NCI-H2107 (cell line): Measurements from ENCODE around the gene ANKRD44.

Experiments
- DNase-seq: peaks from one replicate; lab custom pipeline; 2025; lab: John Stamatoyannopoulos, UW

Gene ANKRD44

DNA sequence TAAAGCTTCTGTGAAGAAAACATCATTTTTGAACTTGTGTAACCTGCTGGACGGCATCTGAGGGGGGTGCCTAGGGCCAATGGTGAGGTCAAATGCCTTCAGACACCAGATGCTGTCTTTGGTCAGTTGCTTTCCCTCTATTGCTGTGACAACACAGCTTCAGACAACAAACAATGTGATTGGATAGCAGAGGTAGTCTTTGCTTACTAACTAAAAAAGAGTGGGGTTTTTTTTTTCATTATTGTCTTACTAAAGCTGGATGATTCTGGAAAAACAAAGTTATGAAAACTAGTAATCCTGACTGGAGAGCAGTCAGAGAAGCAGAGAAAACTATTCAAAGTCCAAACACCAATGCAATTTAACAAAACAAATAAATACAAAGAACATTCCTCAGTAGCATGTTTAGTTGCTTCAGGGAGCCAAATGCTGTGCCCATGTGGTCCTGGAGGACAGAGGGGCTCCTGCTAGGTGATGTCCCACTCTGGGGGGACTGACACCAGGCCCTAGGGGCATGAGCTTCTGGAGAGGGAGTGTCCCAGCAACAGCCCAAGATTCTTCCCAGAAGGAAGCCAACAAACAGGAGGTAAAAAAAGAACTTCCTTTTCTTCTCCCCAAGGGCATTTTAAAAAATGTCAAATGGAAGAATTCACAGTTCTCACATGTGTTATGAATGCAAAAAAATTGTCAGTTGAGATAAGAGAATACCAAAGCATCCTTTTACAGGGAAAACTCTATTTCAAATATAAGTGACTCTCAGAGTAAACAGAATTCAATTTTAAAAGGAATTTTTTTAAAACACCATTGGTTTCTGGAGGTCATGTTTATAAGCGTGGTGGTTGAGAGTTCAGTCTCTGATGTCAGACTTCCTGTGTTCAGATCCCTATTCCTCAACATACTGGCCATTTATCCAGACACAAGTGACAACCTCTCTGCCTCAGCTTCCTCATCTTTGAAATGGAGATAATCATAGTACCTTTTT lies 203.0 kb downstream of the ANKRD44 start:
- no peak for DNase-seq

GRCh38 chr2:197103363-197103762 lies 207.2 kb downstream of the ANKRD44 start:
- DNase-seq = no peak

DNA sequence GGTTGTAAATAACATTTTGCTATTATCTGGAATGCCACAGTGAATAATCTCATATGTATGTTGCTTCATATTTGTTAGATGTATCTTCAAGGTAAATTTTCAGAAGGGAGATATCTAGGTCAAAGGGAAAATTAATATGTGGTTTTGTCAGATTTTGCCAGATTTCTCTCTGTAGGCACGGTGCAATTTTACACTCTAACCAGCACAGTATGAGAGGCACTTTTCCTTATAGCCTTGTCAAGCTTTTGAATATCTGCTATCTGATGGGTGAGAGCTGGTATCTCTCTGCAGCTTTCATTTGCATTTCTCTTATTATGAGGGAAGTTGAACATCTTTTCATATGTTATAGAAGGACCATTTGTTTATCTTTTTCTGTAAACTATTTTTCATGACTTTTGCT lies 208.3 kb downstream of the ANKRD44 start:
- DNase-seq = no peak

GRCh38 chr2:197101519-197101918 lies 209.1 kb downstream of the ANKRD44 start:
- DNase-seq = no peak

- DNase-seq = no peak
Observed at GRCh38 chr2:197097578-197098366, 212.8 kb downstream of the ANKRD44 start.

GRCh38 chr2:197096649-197097048 lies 213.9 kb downstream of the ANKRD44 start:
- DNase-seq = no peak

DNA sequence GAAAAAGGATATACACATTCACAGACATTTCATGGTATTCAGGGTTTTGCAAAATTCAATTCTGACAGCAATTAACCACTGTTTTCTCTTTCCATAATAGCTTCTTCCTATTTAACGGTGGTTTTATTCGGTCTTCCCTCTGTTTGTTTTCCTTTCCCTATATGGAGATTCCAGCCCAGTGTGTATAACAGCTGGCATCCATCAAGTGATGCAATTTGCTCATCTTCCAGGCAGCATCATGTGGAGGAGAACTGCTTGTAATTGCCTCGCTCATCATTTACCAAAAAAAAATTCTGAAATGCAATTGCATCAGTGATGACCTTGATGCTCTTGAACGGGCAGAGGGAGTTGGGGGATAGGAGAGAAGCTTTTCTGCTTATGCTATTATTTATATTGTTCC lies 218.1 kb downstream of the ANKRD44 start:
- DNase-seq = no peak

GRCh38 chr2:197090742-197091367 lies 219.7 kb downstream of the ANKRD44 start:
- DNase-seq = no peak

- DNase-seq = no peak
Observed at GRCh38 chr2:197089655-197090054, 220.9 kb downstream of the ANKRD44 start.

DNA sequence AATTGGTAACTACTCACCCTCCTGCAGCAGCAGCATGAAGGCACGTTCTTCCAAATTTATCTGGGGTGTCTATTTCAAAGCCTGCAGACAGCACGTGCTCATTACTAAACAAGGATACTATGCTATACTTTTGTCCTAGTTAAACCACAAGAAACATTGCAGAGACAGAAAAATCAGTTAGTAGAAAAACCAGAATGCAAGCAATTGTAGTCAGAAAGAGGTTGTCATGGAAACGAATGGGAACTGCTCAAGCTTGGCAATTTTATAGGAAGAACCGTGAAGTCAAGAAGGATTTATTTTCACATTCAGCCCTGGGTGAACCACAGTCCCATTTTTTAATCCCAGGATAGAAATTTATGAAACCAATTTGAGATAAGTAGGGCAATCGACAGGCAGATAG lies 221.9 kb downstream of the ANKRD44 start:
- no peak for DNase-seq

DNA sequence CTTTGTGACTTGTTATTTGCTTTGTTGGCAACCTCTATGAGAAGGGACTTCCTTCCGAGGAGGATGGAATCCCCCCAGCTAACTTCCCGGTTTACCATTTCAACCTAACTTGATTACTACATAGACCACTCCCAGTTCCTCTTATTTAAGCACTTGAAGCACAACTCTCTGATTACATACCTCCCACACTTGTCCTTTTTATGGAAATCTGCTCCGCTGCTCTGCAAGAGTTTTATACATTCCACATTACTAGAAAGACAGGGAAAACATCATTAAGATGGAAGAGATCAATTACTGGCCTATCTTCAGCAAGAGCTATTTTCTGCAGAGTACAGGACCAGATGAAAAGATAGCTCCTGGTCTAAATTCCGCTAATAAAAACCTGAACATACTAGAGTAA lies 224.1 kb downstream of the ANKRD44 start:
- DNase-seq = no peak

GRCh38 chr2:197085665-197086064 lies 224.9 kb downstream of the ANKRD44 start:
- no peak for DNase-seq

DNA sequence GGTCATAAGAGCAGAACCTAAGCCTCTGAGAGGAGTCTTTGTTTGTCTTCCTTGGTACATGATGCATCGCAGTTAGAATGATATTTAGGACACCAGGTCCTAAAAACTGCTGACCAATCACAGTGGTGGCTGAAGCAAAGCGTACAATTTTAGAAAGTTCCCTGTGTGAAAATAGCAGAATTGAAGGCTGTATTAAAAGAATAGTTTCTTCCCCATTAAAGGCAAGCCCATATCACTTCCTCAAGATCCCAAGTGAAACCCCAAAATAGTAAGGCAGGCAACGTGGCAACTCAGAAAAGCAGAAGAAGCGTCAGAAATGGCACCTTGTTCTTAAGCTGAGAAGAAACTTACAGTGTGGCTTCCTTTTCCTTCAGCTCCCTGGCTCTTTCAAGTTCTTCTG lies 229.3 kb downstream of the ANKRD44 start:
- DNase-seq = no peak

DNA sequence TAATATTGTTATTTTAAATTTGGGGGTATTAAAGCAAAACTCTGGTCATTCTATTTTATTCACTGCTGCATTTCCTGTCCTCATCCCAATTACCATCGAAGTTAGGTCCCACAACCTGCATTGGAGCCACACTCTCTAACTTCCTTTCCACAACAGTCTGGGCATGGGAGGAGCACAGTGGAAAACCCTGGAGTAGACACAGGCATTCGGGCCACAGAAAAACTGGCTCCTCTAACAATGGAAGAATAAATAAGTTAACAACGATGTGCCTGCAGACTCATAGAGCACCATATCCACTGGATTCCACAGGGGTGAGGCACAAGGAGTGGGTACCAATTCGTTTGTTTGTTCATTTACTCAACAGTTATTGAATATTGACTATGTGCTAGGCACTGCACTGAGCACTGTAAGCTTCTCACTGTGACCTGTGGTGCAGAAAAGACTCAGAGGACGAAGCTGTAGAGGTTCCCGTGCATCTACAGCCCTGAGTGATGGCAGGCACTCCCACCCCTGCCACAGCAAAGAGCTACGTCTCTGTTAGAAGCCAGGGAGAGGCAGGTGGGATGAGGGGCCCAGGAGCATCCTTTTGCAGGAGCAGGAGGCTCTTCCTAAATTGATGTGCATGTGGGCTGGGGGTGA lies 229.9 kb downstream of the ANKRD44 start:
- no peak for DNase-seq

GRCh38 chr2:197079832-197080555 lies 230.6 kb downstream of the ANKRD44 start:
- no peak for DNase-seq

DNA sequence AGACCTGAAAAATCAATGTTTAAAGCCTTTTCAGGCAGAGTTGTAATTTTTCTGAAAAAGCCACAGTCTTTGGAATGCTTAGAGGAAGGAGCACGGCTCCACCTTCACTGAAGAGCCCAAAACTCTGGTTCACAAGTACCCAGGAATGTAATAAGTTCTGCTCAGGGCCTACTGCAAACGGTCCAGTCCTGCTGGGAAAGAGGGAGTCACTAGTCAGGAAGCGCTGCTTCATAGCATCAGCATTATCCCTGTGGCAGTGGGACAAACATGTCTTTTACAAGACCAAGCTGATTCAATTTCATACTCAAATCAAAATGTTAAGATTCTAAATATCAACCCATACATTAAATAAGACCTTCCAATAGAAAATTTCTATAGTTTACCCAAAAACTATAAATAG lies 231.2 kb downstream of the ANKRD44 start:
- DNase-seq = no peak

DNA sequence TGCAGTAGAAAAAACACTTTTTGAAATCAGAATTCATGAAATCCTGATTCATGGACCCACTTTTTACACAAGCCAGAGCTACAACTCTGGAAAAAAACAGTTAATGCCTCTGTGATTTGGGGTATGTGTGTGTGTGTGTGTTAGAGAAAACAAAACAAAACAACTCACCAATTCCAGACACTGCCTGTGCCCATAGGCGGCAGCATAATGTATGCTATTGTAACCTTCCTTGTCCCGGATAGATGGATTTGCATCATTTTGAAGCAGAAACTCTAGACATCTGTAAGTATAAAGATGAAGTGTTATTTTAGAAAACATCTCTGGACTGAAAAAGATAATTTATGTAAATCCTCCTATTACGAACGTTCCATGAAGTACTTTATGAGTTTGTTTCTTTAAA lies 232.0 kb downstream of the ANKRD44 start:
- no peak for DNase-seq

DNA sequence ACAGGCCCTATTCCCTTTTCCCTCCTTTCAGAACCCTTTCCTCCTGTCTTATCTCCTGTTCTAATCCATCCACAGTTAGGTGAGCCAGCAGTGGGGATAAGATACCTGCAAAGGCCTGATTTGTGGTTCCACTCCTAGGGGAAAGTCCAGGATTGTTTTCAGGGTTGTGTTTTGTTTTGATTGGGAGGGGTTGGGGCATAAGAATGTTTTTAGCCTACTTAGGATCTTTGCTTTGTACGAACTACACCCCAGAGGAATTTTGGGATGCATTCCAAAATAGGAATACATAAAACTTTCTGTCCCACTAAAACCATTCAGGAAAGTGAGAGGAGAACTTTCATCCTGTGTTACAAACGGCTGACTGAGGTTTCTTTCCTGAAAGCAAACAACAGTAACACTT lies 233.2 kb downstream of the ANKRD44 start:
- DNase-seq = no peak

DNA sequence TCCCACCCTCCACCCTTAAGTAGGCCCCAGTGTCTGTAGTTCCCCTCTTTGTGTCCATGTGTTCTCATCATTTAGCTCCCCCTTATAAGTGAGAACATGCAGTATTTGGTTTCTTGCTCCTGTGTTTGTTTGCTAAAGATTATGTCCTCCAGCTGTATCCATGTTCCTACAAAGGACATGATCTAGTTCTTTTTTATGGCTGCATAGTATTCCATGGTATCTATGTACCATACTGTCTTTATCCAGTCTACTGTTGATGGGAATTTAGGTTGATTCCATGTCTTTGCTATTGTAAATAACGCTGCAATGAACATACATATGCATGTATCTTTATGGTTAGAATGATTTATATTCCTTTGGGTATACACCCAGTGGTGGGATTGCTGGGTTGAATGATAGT lies 233.9 kb downstream of the ANKRD44 start:
- no peak for DNase-seq

GRCh38 chr2:197075754-197076337 lies 234.7 kb downstream of the ANKRD44 start:
- DNase-seq = no peak

DNA sequence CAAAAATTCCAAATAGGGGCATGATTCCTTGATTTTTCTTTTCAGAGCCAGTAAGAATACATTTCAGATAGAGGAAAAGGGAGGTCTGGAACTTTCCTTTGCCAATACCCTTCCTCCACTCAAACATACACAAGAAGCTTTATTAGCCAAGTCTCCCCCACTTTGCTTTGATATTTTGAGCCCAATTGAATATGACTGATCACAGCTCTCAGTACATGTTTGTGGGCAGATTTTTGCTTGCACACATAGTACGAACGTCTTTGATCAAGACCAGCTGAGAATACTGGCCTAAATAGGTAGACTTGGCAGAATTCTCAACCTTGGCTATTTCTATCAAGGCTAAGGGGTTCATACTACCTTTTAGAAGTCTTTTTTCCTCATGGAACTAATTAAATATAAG lies 235.3 kb downstream of the ANKRD44 start:
- DNase-seq = no peak
